KBM-7 (cell line): ENCODE data around the gene ZNF316.

Experiments
- DNase-seq: peaks from one replicate; pipeline ENCODE4 v3.0.0-alpha.2; 2015
- in situ Hi-C: fragments of 300-500 bp; cut with MboI; formaldehyde crosslinking; loops from 2 replicates; pipeline ENCODE4 v1.14.3; 2020; ENCODE audit warnings: low sequenced_read_pairs, low pct_unique_long_range_greater_than_20kb, mixed read lengths

ZNF316 gene

GRCh38 chr7:6636741-6637543, at the start of gene ZNF316:
TSS of gene ZNF316 (plus strand) at chr7:6637318. CDS start at chr7:6642410, 5,092 bp downstream.
- DNase-seq, result no peak
- in situ Hi-C loops, result no loop called here

GRCh38 chr7:6588566-6588965, 48.6 kb upstream of the ZNF316 start:
- no peak for DNase-seq
- in situ Hi-C loops, result no loop called here

GRCh38 chr7:6589151-6589828, 47.8 kb upstream of the ZNF316 start:
- in situ Hi-C loops, result no loop called here
- no peak for DNase-seq

GRCh38 chr7:6589829-6590644, 47.1 kb upstream of the ZNF316 start, which contains the start of gene INTS15:
TSS of gene INTS15 (plus strand) at chr7:6590021. CDS start at chr7:6590284, 263 bp downstream.
- in situ Hi-C loops, result no loop called here
- DNase-seq, result peak; percentile 74

GRCh38 chr7:6590645-6591110, 46.4 kb upstream of the ZNF316 start:
- in situ Hi-C loops, result no loop called here
- DNase-seq, result no peak

- in situ Hi-C loops, result no loop called here
- no peak for DNase-seq
Measured at GRCh38 chr7:6600093-6600492, 37.0 kb upstream of the ZNF316 start.

GRCh38 chr7:6604458-6604857, 32.7 kb upstream of the ZNF316 start:
- no peak for DNase-seq
- in situ Hi-C loops, result no loop called here

- in situ Hi-C loops, result no loop called here
- DNase-seq, result no peak
Measured at GRCh38 chr7:6606866-6607583, 30.1 kb upstream of the ZNF316 start.

GRCh38 chr7:6607651-6608051, 29.5 kb upstream of the ZNF316 start:
- in situ Hi-C loops, result no loop called here
- no peak for DNase-seq

- in situ Hi-C loops, result no loop called here
- no peak for DNase-seq
Measured at GRCh38 chr7:6608081-6608480, 29.0 kb upstream of the ZNF316 start.

GRCh38 chr7:6608794-6609193, 28.3 kb upstream of the ZNF316 start:
- DNase-seq, result no peak
- in situ Hi-C loops, result no loop called here

- in situ Hi-C loops, result no loop called here
- DNase-seq, result no peak
Measured at GRCh38 chr7:6612819-6613218, 24.3 kb upstream of the ZNF316 start.

GRCh38 chr7:6613706-6614105, 23.4 kb upstream of the ZNF316 start:
- no peak for DNase-seq
- in situ Hi-C loops, result no loop called here

GRCh38 chr7:6614953-6615722, 22.0 kb upstream of the ZNF316 start, which contains the start of gene ZNF853:
TSS of gene ZNF853 (plus strand) at chr7:6615610. CDS start at chr7:6616175, 565 bp downstream.
- no peak for DNase-seq

GRCh38 chr7:6615723-6616555, 21.2 kb upstream of the ZNF316 start:
- no peak for DNase-seq
- in situ Hi-C loops, result no loop called here

More at GRCh38 chr7:6614953-6615722, 22.0 kb upstream of the ZNF316 start, which contains the start of gene ZNF853:
- in situ Hi-C loops, result no loop called here

- DNase-seq, result no peak
Measured at GRCh38 chr7:6616854-6617643, 20.1 kb upstream of the ZNF316 start.

GRCh38 chr7:6618621-6619020, 18.5 kb upstream of the ZNF316 start:
- in situ Hi-C loops, result no loop called here
- no peak for DNase-seq

More at GRCh38 chr7:6616854-6617643, 20.1 kb upstream of the ZNF316 start:
- in situ Hi-C loops, result no loop called here
